HG03575 (cell line): ENCODE results near the gene FAIM2.

Experiments
- ATAC-seq: cut with Tn5 transposase; IDR thresholded peaks from one replicate; pipeline ENCODE4 v1.9.1; 2021; ENCODE audit not compliant: unreplicated experiment, insufficient number of reproducible peaks, low FRiP score; ENCODE audit errors: extremely low read depth

Gene FAIM2

DNA sequence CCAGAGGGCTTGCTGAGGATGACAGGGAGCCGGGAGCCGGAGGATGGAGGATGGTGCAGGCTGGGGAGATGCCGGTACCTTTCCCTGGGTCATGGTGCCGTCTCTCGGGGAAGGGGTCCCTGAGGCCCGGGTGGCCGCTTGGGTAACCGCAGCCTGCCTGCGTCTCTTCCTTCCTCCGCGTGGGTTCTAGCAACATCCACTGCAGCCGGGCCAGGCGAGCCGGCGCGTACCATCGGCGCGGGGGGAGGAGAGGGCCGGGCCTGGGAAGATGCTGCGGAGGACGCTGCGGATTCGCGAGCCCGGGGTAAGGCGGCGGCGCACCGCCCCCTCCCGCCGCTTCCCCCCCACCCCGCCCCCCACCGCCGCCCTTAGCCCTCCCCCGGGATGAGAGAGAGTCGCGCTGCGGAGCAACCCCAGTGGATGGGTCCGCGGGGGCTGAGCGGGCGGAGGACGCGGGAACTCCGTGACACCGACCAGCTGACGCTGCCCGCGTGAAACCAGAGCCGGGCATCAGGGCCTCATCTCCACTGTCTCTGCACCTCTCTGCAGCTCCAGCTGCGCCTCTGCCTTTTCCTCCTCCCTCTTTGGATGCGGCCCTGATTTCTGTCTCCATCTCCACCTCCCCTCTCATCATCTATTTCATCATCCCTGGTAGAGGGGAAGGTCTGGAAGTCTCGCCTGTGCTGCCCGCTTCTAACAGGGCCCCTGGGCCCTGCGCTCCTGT is at the start of gene FAIM2:
FAIM2 (minus strand) TSS at position 201 of the 724 bp plus-strand sequence; CDS start at position 93, 108 bp downstream.
- no peak for ATAC-seq

DNA sequence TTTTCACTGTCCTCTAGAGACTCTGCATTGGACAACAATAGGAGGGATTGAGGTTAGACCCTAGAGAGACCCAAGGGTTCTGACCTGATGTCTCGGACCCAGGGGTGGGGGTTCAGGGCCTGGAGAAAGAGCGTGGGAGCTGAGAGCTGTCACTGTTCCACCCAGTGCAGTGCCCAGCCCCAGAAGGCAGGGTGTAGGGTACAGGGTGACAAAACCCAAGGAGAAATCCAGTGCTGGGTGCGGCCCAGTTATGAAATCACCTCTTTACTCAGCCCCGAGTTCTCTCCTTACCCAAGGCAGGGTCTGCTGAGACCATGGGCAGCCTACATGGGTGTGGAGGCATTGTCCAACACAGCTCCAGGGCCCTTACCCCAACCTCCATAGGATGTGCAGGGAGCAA is 49.5 kb upstream of the FAIM2 start:
- ATAC-seq, result no peak

DNA sequence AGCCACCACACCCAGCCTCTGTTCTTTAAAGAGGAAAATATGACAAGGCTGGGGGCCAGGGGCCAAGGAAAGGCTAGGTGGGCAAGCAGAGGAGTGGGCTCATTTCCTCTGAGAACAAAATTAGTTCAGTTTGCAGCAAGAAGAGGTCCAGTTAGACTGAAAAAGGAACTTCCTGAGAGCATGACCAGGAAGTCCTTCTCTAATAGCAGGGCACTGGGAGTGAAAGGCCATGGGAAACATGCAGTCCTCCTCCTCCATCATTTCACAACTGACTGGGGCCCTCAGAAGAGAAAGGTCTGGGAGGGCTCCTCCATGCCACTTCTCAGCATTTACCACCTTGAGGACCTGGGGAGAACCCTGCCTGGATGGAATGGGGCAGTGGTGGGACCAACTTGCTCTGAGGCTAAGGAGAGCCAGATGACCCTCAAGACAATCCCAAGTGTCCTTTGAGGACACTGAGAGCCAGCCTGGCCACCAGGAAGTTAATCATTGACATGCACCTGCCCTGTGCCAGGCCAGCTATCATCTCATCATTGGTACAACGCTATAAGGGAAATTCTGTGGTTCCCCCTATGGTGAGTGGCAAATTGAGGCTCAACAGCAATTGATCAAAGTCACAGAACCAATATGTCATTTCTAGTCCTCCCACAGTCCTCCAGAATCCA is 48.8 kb upstream of the FAIM2 start:
- ATAC-seq, result no peak

DNA sequence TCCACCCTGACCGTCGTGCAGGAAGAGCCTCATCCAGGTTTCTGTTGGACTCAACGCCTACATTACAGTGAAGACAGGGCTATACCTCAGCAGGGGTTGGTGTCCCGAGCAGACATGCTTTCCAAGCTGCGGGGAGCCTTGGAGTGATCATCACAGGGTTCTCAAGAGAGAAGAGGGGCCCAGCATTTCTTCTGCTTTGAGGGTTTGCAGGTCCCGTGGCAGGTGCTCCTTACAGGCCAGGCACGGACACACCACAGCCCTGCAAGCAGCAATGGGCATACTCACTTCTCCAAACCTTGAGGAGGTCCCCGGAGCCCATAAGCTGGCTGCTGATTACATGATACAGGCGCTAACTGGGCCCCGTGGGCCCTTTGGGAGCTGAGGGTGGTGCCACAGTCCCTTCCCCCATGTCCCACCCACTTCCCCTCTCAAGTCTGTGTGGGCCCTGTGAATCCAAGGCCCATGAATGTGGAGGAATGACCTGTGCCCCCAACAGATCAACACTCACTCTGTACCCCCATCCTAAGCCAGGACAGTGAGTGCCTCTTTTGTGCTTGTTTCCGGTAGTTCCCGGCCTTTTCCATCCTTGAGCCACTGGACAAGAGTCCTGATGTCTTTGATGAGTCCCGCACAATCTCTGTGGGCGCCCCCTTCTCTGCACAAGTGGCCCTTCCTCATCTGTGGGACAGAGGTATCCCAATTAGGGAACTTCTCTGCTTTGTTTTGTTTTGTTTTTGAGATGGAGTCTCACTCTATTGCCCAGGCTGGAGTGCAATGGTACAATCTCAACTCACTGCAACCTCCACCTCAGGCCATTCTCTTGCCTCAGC is 47.9 kb upstream of the FAIM2 start:
- no peak for ATAC-seq

DNA sequence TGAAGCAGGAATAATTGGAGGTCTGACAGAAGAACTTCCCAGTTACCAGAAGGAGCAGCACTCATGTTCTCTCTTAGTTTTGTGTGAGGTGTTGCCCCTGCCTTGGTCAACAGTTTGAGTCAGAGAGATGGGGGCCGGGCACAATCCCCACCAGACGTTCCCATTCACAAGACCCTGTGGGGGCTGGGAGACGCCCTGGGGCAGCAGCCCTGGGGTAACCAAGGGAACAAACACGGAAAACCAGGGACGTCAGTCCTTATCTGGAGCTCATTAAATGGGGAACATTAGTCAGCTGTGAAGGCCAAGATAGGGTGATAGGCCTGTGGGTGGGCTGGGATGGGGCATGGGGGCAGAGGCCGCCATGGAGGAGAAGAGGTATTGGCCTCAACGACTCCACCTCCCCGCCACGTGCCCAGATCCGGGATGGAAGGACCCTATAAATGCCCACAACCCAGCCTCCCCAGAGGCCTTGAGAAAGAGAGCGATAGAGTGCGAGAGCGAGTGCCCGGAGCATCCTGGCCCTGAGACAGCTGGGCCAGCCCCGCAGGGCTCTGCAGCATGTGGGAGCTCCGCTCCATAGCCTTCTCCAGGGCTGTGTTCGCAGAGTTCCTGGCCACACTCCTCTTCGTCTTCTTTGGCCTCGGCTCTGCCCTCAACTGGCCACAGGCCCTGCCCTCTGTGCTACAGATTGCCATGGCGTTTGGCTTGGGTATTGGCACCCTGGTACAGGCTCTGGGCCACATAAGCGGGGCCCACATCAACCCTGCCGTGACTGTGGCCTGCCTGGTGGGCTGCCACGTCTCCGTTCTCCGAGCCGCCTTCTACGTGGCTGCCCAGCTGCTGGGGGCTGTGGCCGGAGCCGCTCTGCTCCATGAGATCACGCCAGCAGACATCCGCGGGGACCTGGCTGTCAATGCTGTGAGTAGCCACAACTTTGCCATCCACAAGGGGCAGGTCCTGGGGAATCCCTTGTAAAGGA is 46.9 kb upstream of the FAIM2 start, which contains the start of gene AQP2:
AQP2 (plus strand) TSS at position 465 of the 979 bp plus-strand sequence; CDS start at position 559, 94 bp downstream.
- ATAC-seq, result no peak

DNA sequence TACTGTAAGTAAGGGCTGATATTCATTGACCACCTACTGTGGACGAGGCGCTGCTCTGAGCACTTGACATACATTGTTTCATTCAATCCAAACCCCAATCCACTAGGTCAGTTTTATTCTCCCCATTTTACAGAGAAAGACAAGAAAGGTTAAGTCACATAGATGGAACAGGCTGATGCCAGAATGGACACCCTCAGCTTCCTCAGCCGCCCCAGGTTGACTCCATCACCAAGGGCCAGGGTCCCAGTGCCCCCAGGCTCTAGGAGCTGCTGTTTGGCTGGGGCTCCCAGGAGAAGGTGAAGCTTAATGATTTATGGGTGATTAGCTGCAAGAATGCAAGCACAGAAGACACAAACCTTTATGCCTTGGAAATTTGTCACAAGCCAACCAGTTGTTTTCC is 46.2 kb upstream of the FAIM2 start:
- no peak for ATAC-seq

DNA sequence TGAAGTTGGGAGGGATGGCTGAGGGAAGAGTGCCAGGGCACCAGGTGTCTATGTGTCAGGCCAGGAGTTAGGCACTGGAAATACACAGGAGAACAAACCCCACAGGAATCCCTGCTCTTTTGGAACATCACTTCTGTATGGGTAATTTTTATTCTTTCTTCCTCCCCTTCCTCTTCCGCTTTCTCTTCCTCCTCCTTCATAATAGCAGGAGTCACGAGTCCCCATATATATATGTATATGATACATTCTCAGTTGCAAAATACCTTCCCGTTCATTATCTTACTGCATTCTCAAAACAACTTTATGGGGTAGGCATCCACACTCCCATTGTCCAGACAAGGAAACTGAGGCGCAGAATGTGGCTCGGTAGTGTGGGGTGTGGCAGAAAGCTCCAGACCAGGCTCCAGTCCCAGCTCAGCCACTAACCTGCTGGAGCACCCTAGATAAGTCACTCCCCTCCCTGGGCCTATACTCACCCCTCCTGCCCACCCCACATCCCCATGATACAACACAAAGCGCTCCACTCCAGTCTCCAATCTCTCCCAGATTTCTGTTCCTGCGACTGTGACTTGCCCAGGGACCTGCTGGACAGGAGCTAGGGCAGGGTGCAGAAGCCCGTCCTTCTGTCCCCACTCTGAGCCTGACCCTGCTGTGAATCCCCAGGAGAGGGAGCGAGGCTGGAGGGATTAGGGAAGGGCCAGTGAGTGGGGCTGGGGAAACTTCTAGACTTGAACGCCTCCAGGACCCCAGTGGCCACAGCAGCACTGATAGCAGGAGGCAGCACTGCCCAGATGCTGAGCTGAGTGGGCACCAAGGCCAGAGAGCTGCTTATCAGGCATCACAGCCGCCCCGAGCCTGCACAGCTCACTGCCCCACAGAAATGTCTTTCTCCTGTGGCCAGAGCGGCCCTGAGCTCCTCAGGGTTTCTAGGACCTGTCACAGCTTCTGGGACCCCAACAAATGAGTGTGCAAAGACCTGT is 45.5 kb upstream of the FAIM2 start:
- no peak for ATAC-seq

DNA sequence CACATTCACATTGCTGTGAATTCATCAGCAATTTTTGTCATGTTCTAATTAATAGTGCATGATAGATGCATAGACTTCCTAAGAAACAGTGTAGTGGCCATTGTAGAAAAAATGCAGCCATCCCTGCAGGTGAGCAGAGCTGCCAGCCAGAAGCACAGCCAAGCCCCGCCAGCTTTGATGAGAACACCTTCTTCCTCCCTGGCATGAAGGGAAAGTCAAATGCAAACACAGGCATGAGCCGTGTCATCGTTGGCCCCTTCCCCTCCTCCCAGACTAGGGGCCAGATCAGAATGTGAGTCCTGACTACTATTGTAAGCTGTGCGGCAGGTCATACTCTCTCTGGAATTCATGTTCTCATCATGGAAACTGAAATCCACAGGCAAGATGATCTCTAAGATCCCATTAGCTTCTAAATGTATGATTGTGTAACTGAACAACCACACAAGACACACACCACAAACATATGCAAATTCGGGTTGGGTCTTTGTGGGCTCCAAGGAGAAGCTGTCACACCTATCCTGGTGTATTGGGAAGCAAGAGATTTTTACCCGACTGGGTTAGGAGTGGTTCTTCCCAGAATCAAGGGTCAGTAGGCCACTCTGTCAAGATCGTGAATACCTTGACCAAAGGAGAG is 44.0 kb upstream of the FAIM2 start:
- no peak for ATAC-seq

DNA sequence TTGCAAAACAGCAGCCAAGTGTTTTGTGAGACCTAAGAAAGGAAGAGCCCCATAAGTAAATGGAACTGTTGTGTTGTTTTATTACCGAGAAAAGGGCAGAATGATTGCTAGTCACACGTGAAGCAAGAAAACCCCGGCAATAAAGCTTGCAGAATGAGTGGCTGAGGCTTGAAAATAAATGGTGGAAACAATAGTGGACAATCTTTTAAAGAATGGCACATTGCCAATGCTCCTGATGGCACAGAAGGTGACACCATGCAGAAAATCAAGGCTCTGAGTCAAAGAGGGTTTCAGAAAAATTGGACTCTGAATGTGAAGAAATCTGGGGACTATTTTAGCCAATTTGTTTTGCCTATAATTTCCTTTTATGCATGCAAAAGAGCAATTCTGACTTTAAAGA is 42.8 kb upstream of the FAIM2 start:
- no peak for ATAC-seq

DNA sequence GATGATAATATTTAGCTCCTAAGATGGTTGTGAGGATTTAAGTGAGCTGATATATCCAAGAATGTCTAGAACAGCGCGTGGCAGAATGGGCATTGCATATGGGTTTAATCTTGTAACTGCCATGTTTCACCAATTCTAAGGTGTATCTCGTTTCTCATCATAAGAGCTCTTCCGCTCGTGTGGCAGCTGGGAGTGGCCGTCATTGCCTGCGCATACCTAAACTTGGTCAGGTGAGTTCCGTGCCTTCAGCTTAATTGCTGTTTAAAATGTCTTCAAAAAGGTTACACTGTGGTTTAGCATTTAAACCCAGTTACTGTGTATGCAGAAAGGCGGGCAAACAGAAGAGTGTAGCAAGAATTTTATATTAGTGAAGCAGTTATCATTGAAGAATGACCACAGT is 42.4 kb upstream of the FAIM2 start:
- ATAC-seq, result no peak

DNA sequence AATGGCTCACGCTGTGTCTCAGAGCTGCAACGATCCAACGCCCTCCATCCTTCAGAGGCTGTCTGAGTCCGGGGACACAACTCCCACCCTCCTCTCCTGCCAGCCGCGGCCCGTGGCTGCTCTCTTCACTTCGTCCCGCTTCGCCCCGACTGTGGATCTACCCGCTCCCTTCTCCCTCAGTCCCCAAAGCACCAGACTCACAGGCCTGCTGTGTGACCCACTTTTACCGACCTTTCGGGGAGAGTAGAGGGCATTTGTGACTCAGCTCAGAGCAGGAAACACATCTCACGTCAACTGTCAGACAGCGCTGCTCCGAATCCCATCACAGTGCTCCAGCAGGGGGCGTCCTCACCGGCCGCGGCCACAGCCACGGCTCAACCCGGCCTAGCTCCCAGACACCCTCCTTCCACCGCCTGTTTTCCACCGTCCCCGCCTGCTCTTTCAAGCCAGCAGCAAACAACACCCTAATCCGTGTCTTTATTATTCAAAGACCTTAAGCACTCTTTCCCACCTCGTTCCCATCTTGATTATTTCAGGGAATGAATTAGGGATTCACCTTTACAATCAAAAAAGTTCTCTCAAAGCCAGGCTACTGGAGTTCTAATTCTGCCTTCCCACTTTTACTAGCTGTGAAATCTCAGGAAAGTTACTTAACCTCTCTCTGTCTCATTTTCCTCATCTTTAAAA is 41.8 kb upstream of the FAIM2 start:
- ATAC-seq, result no peak

DNA sequence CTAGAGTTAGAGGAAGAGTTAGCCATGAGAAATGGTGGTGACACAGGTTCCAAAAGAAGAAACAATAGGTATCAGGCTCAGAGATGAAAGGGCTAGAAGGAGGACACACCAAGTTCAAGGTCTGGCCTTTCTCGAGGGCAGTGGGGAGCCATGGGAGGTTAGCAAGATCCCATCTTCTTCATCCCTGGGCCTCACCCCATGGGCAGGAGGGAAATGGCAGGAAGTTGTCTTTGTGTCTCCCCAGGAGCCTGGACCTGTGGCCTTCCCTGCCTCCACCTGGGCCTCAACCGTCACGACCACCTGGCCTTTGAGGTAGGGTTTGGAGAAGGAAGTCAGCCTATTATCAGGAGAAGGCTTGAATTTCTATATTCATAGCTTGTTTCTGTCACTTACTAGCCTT is 41.0 kb upstream of the FAIM2 start:
- no peak for ATAC-seq

DNA sequence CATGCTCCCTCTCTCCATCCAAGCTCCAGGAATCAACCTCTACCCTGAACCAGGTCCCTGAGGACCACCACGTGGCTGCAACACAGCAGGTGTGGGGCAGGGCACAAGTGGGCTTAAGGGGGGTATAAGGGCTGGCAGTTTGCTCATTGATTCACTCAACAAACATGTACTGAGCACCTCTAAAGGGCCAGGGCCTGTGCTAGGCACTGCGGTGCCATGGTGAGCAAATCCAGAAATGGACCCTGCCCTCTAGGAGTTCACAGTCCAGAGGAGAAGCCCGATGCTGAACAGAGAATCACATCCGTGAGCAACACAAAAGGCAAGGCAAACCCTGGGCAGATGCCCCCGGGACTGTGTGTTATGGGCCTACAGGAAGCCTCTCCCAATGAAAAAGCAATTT is 40.3 kb upstream of the FAIM2 start:
- no peak for ATAC-seq

DNA sequence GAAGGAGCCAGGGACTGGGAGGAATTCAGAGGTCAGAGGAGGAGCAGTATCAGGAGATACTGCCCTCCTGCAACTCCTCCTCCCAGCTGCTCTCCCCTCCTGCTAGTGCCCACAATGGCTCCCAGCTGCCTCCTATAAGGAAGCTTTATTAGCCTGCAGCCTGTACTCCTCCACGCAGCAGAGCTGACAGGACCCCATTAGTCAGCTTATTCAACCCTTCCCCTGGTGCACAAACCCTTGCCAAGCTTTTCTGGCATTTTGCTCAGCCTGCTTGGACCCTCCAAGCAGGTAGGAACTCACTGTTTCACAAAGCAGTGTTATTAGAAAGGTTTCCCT is 39.9 kb upstream of the FAIM2 start:
- ATAC-seq, result no peak

DNA sequence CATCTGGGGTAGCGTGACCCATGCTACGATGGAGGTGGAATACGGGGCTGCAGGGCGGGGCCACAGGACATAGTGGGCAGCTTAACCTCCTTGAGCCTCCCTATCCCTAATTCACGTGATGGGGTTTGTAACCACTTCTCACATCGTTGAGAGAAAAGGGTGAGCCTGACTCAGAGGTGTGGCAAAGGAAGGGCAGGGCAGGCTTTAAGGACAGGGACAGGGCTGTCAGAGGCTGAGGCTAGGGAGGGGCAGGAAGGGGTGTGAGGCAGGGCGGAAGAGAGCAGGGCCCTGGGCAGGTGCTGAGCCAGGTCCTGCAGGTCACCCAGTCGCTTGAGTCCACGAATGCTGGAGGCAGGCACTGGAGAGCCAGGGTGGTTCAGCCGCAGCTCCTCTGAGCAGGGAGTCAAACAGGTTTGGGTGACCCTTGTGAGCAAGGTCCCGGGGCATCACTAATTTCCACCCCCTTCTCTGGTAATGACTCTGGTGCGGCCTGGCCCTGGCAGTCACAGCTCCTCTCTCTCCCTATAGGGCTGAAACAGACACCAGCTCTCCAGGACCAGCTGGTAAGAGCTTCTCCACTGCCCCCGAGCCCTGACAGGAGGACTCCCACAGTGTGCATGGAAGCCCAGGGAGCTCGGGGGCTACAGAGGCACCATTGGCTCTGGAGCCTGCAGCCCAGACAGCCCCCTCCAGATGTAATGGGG is 39.4 kb upstream of the FAIM2 start:
- no peak for ATAC-seq

DNA sequence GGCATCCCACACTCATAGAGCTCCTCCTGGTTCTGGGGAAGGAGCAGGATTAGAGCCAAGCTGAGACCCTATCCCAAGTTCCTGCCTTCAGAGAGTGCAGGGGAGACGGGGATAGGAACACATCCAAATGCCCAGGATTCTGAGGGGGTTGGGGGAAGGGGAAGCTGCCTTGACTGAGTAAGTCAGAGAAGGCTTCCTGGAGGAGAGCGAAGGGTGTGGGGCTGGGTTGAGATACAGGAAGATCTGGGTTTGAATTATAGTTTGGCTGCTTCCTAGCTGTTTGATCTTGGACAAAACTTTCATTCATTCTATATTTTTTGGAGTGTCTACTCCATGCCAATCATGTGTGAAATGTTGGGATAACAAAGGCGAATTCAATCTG is 38.8 kb upstream of the FAIM2 start:
- no peak for ATAC-seq
